Mammary epithelial cell (primary cell): ENCODE results near the gene GGACT.

Experiments
- EZH2 ChIP-seq: IDR thresholded peaks from 2 replicates; pipeline ENCODE4 v1.6.1; 2012; ENCODE audit warnings: low read length, inconsistent platforms, borderline replicate concordance
- TF ChIP-seq, protein P1 (sequence below), 2 donors: IDR thresholded peaks in 1 of 2; conservative IDR thresholded peaks in 1 of 2; 2 replicates each; pipeline ENCODE4 v1.5.1; 2011 to 2012; ENCODE audit warnings: inconsistent platforms in 2 of 2, low read length in 2 of 2, mild to moderate bottlenecking in 2 of 2, control low read depth in 1 of 2, low read depth in 1 of 2; ENCODE audit not compliant: insufficient read depth in 1 of 2; ENCODE audit errors: extremely low read depth in 1 of 2

DNA sequence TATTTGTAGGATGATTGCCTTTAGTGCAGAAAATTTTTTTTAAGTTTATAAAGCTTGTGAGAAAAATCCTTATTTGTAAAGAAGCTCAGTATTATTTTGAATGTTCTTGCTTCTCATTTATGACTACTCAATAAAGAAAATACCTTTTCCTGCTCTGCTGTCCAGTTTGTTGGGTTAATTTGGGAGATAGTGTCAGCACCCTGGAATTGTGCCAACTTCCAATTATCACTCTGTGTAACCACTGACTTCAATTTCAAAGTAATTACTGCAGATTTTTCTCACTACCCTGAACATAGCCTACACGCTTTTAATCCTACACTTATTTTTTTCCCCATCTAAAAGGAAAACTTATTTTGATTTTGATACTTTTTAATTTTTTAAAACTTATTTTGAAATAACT, 93.1 kb downstream of the GGACT start:
- TF ChIP-seq, protein P1, sequence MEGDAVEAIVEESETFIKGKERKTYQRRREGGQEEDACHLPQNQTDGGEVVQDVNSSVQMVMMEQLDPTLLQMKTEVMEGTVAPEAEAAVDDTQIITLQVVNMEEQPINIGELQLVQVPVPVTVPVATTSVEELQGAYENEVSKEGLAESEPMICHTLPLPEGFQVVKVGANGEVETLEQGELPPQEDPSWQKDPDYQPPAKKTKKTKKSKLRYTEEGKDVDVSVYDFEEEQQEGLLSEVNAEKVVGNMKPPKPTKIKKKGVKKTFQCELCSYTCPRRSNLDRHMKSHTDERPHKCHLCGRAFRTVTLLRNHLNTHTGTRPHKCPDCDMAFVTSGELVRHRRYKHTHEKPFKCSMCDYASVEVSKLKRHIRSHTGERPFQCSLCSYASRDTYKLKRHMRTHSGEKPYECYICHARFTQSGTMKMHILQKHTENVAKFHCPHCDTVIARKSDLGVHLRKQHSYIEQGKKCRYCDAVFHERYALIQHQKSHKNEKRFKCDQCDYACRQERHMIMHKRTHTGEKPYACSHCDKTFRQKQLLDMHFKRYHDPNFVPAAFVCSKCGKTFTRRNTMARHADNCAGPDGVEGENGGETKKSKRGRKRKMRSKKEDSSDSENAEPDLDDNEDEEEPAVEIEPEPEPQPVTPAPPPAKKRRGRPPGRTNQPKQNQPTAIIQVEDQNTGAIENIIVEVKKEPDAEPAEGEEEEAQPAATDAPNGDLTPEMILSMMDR (conservative IDR thresholded peaks at IDR 0.05 in 1 of 2, IDR thresholded peaks at IDR 0.05 in 1 of 2; ENCODE audit: extremely low read depth in 1 of 2, insufficient read depth in 1 of 2, low read depth in 1 of 2, low read length in 2 of 2) = no peak
- TF ChIP-seq EZH2 = no peak
